OCI-LY1 (cell line): ENCODE data around the gene PIGC.

Source experiments
- EZH2 ChIP-seq: fragments of 200-600 bp; sonication (generic), shearing (Covaris generic); IDR thresholded peaks from 2 replicates; pipeline ENCODE4 v1.8.0; 2017; ENCODE audit warnings: borderline replicate concordance, mixed run types, mild to moderate bottlenecking, antibody characterized with exemption, low read length, moderate library complexity, mixed read lengths
- TF ChIP-seq, protein P1 (sequence below): fragments of 200-600 bp; sonication (generic), shearing (Covaris generic); IDR thresholded peaks from 2 replicates; pipeline ENCODE4 v1.5.1; 2017; ENCODE audit warnings: mild to moderate bottlenecking, antibody characterized with exemption, low read length, moderate library complexity, mixed read lengths

DNA sequence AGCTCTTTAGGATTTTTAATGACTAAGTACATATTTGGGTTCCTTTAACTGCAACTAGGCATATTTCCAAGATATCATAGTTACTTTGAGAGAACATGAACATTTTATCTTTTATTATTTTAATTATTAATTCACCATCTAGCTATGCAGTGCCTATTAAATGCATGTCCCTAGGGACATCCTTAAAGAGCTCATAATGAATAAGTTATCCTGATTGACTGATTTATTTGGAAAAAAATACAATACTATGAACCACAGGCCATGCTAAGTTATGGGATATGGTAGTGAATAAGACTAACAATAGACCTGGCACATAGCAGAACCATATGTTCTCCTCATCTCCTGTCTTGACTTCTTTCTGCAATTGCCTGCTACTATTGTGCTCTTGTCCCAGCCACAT, 39.7 kb downstream of the PIGC start:
- TF ChIP-seq, protein P1, sequence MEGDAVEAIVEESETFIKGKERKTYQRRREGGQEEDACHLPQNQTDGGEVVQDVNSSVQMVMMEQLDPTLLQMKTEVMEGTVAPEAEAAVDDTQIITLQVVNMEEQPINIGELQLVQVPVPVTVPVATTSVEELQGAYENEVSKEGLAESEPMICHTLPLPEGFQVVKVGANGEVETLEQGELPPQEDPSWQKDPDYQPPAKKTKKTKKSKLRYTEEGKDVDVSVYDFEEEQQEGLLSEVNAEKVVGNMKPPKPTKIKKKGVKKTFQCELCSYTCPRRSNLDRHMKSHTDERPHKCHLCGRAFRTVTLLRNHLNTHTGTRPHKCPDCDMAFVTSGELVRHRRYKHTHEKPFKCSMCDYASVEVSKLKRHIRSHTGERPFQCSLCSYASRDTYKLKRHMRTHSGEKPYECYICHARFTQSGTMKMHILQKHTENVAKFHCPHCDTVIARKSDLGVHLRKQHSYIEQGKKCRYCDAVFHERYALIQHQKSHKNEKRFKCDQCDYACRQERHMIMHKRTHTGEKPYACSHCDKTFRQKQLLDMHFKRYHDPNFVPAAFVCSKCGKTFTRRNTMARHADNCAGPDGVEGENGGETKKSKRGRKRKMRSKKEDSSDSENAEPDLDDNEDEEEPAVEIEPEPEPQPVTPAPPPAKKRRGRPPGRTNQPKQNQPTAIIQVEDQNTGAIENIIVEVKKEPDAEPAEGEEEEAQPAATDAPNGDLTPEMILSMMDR: no peak
- TF ChIP-seq EZH2: no peak
